ENCODE results near the gene ELP4. TPM values are rescaled to one million over a fixed set of nuclear protein-coding genes. Genes with fewer than 3 reads are reported as not detected.

The ELP4 gene
- total RNA-seq, 1 experiment from 2014 or later = 15.2 TPM

GRCh38 chr11:31531293-31531692, 21.7 kb downstream of the ELP4 start:
- no peak overlapping the region for H2AK5ac ChIP-seq (ENCODE audit: insufficient read length, low read length)
- no peak overlapping the region for H3K18ac ChIP-seq (ENCODE audit: insufficient read length, low read depth, low read length)
- Mint-ChIP-seq H3K9me3 (no peaks in the 10 kb centered on the region; a peak in 1 of 5 replicates), H3K4me1 (no peaks in the 10 kb centered on the region), H3K36me3 (ENCODE audit: insufficient read depth in 1 of 3, low read depth in 3 of 3) (peaks cover 2 to 5% (median 4%) of the 10 kb centered on the region in 3 experiments; a peak in 4 of 7 replicates), H3K27ac (peak overlapping the region in 1 of 3 experiments; percentile 24; a peak in 1 of 7 replicates), H3K27me3 (ENCODE audit: low read depth) (no peaks in the 10 kb centered on the region; the same call in 1 of the 2 replicates), H3K4me3 (no peak overlapping the region)
- no peak overlapping the region for H3K27ac ChIP-seq (ENCODE audit: insufficient read length, low read depth, low read length)
- no peaks in the 10 kb centered on the region for H4K20me1 ChIP-seq (ENCODE audit: control insufficient read depth, insufficient read depth, insufficient read length)
- no peak overlapping the region for H2BK5ac ChIP-seq (ENCODE audit: insufficient read length, low read length)
- no peak overlapping the region for H4K8ac ChIP-seq (replicated peaks; ENCODE audit: insufficient read length, low read depth, low read length)
- H3K9me3 ChIP-seq (ENCODE audit: control insufficient read depth, low read depth, low read length) = no peaks in the 10 kb centered on the region
- no peaks in the 10 kb centered on the region for H3K79me1 ChIP-seq (ENCODE audit: insufficient read depth, low read depth, low read length, poor library complexity, severe bottlenecking)
- H3K79me2 ChIP-seq (ENCODE audit: insufficient read depth, low read length) = no peaks in the 10 kb centered on the region
- no peak overlapping the region for H2BK20ac ChIP-seq (ENCODE audit: low read depth, low read length, poor library complexity, severe bottlenecking)
- no peak overlapping the region for H3K56ac ChIP-seq (ENCODE audit: insufficient read length, low read depth, low read length)
- H3T11ph ChIP-seq (ENCODE audit: low read length) = no peak overlapping the region
- H4K5ac ChIP-seq (ENCODE audit: insufficient read length, low read depth, low read length) = no peak overlapping the region
- no peak overlapping the region for H2BK15ac ChIP-seq (ENCODE audit: low read depth, low read length)
- no peak for DNase-seq
- no peak for TF ChIP-seq CTCF (conservative IDR thresholded peaks at IDR 0.05)
- H2BK120ac ChIP-seq (ENCODE audit: low read depth, low read length, poor library complexity, severe bottlenecking) = no peak overlapping the region
- no peak overlapping the region for H3K4me2 ChIP-seq (ENCODE audit: insufficient read depth, insufficient read length, low read length)
- no peak overlapping the region for H3K14ac ChIP-seq (ENCODE audit: insufficient read depth, low read length)
- H3K23ac ChIP-seq (ENCODE audit: insufficient read length, low read depth, low read length) = no peak overlapping the region
- H3K23me2 ChIP-seq (ENCODE audit: insufficient read length, low read depth, low read length, poor library complexity, severe bottlenecking) = no peaks in the 10 kb centered on the region
- WGBS (ENCODE audit: extremely low coverage, insufficient read length, low lambda C conversion rate) = no CpG with 5 or more reads among the region's 1 CpG
- no peaks in the 10 kb centered on the region for H3K27me3 ChIP-seq (ENCODE audit: insufficient read depth, low read length)
- no peaks in the 10 kb centered on the region for H3K4me1 ChIP-seq (ENCODE audit: insufficient read depth, low read length)
- no peak overlapping the region for H3K9ac ChIP-seq (ENCODE audit: extremely low read depth, insufficient read length, low read length)
- H3K4ac ChIP-seq (ENCODE audit: low read depth, low read length) = no peak overlapping the region
- no peak overlapping the region for H2AFZ ChIP-seq (ENCODE audit: low read length)
- no peak overlapping the region for H4K91ac ChIP-seq (ENCODE audit: insufficient read length, low read depth, low read length)
- no peak overlapping the region for H2BK12ac ChIP-seq (ENCODE audit: insufficient read length, low read depth, low read length)

Data from H9 (cell line).